Endothelial cell of umbilical vein (primary cell): ENCODE data around the gene OPCML. TPM values are rescaled to one million over a fixed set of nuclear protein-coding genes. Genes with fewer than 3 reads are reported as not detected.

Source experiments
- BruUV-seq: library from RNA; stranded (reverse); fragments of 400-500 nt; replicated peaks from 2 replicates; lab custom pipeline; 2021; lab: Mats Ljungman, UMichigan
- CTCF ChIA-PET: fragments of 300-600, 350-600 bp; sonication (Branson Sonifier 250); formaldehyde crosslinking; loops from one replicate; lab custom pipeline; 2021; ENCODE audit warnings: antibody characterized with exemption, inconsistent platforms; lab: Charles Lee
- POLR2A ChIA-PET: fragments of 300-600, 350-600 bp; sonication (Branson Sonifier 250); formaldehyde crosslinking; loops from one replicate; lab custom pipeline; 2021; ENCODE audit warnings: antibody characterized with exemption, inconsistent platforms; lab: Charles Lee
- DNase-seq: peaks from one replicate; pipeline ENCODE4 v3.0.0-alpha.2; 2011; ENCODE audit warnings: low read depth, low spot score
- FAIRE-seq: peaks from 2 replicates; lab custom pipeline; 2011; peaks lifted over from hg19 to GRCh38; lab: Jason Lieb, UNC
- H2AFZ ChIP-seq: 2 replicates; pipeline ENCODE4 v1.6.0; 2012; ENCODE audit warnings: low read depth, low read length, control low read depth, inconsistent platforms
- H3K27ac ChIP-seq: 2 replicates; pipeline ENCODE4 v1.5.1; 2011; ENCODE audit warnings: low read depth, mild to moderate bottlenecking, control low read depth, low read length, moderate library complexity; ENCODE audit not compliant: insufficient read depth
- H3K27me3 ChIP-seq, 2 experiments: 2 replicates each; pipeline versions ENCODE4 v1.6.0 to v1.6.1; 2011; ENCODE audit warnings: low read length in 2 of 2, mixed read lengths in 1 of 2; ENCODE audit not compliant: control insufficient read depth in 2 of 2, insufficient read depth in 2 of 2
- H3K36me3 ChIP-seq, 2 experiments: 2 replicates in 1 of 2; 3 replicates in 1 of 2; pipeline ENCODE4 v1.5.1; 2011; ENCODE audit warnings: low read length in 2 of 2, mild to moderate bottlenecking in 1 of 2, moderate library complexity in 1 of 2; ENCODE audit not compliant: control insufficient read depth in 2 of 2, insufficient read depth in 2 of 2; ENCODE audit errors: extremely low read depth in 1 of 2
- H3K4me1 ChIP-seq: 3 replicates; pipeline ENCODE4 v1.5.1; 2011; ENCODE audit warnings: mild to moderate bottlenecking, low read length; ENCODE audit not compliant: control insufficient read depth, insufficient read depth; ENCODE audit errors: extremely low read depth
- H3K4me2 ChIP-seq: 2 replicates; pipeline ENCODE4 v1.6.1; 2011; ENCODE audit warnings: low read length, control low read depth, mixed read lengths; ENCODE audit not compliant: insufficient read depth
- H3K4me3 ChIP-seq, 3 experiments: fragments of 200-600 bp in 1 of 3; sonication (generic), shearing (Covaris generic) in 1 of 3; replicated peaks in 1 of 3; 2 replicates each; pipeline ENCODE4 v1.5.1; 2011 to 2016; ENCODE audit warnings: control low read depth in 3 of 3, low read length in 3 of 3, mild to moderate bottlenecking in 2 of 3, inconsistent platforms in 1 of 3, low read depth in 1 of 3, moderate library complexity in 1 of 3; ENCODE audit not compliant: insufficient read depth in 1 of 3
- H3K79me2 ChIP-seq: 2 replicates; pipeline ENCODE4 v1.6.0; 2012; ENCODE audit warnings: low read length, inconsistent platforms; ENCODE audit not compliant: control insufficient read depth, insufficient read depth
- H3K9ac ChIP-seq: replicated peaks from 2 replicates; pipeline ENCODE3; 2011; ENCODE audit warnings: low read length, control low read depth; ENCODE audit not compliant: insufficient read depth; ENCODE audit errors: extremely low read depth
- H3K9me1 ChIP-seq: replicated peaks from 3 replicates; pipeline ENCODE4 v1.6.0; 2011; ENCODE audit warnings: mild to moderate bottlenecking, low read length; ENCODE audit not compliant: control insufficient read depth, insufficient read depth; ENCODE audit errors: extremely low read depth
- H3K9me3 ChIP-seq: replicated peaks from 2 replicates; pipeline ENCODE4 v1.5.1; 2012; ENCODE audit warnings: low read length, inconsistent platforms; ENCODE audit not compliant: control insufficient read depth, insufficient read depth
- H4K20me1 ChIP-seq: replicated peaks from 2 replicates; pipeline ENCODE3; 2011; ENCODE audit warnings: mild to moderate bottlenecking, low read length; ENCODE audit not compliant: control insufficient read depth, insufficient read depth; ENCODE audit errors: extremely low read depth
- CTCF ChIP-seq, 2 donors: IDR thresholded peaks; 1 replicate in 1 of 2; 2 replicates in 1 of 2; pipeline ENCODE4 v1.5.1; 2011; ENCODE audit warnings: low read length in 2 of 2, mild to moderate bottlenecking in 2 of 2, moderate library complexity in 2 of 2, control low read depth in 1 of 2, inconsistent platforms in 1 of 2, low read depth in 1 of 2; ENCODE audit not compliant: insufficient read depth in 1 of 2; ENCODE audit errors: extremely low read depth in 1 of 2
- EZH2 ChIP-seq: IDR thresholded peaks from 2 replicates; pipeline ENCODE4 v1.6.1; 2012; ENCODE audit warnings: borderline replicate concordance, low read depth, mild to moderate bottlenecking, moderate library complexity, low read length, inconsistent platforms; ENCODE audit not compliant: severe bottlenecking
- FOS ChIP-seq: IDR thresholded peaks from 2 replicates; pipeline ENCODE4 v1.6.1; 2011; ENCODE audit warnings: mild to moderate bottlenecking, low read length, moderate library complexity, borderline replicate concordance; ENCODE audit not compliant: insufficient read depth
- GATA2 ChIP-seq: IDR thresholded peaks from 2 replicates; pipeline ENCODE4 v1.7.0; 2011; ENCODE audit warnings: low read depth, mild to moderate bottlenecking, moderate library complexity, mixed read lengths, low read length; ENCODE audit not compliant: insufficient read length, insufficient read depth
- JUN ChIP-seq: IDR thresholded peaks from 2 replicates; pipeline ENCODE4 v1.6.1; 2011; ENCODE audit warnings: borderline replicate concordance, low read depth; ENCODE audit not compliant: insufficient read length, insufficient read depth
- MYC ChIP-seq: IDR thresholded peaks from one replicate; pipeline ENCODE4 v1.6.1; 2011; ENCODE audit warnings: mild to moderate bottlenecking, low read depth, low read length
- POLR2A ChIP-seq: IDR thresholded peaks from 2 replicates; pipeline ENCODE4 v1.6.1; 2012; ENCODE audit warnings: low read depth, mild to moderate bottlenecking, control low read depth, low read length
- POLR2AphosphoS5 ChIP-seq: IDR thresholded peaks from 2 replicates; pipeline ENCODE4 v1.6.1; 2012; ENCODE audit warnings: low read depth, mild to moderate bottlenecking, control low read depth, low read length, moderate library complexity; ENCODE audit not compliant: insufficient read depth
- dilution Hi-C: fragments of 300-500 bp; cut with MboI; formaldehyde crosslinking; loops from one replicate; pipeline ENCODE4 v1.15.0; 2019; ENCODE audit warnings: low sequenced_read_pairs; ENCODE audit not compliant: extremely low pct_ligation_motif_present
- intact Hi-C: fragments of 100-400 bp; cut with micrococcal nuclease; formaldehyde crosslinking; loops from one replicate; pipeline ENCODE4 v1.10.0; 2022
- polyA plus RNA-seq, 4 experiments: library from polyadenylated mRNA; depleted of rRNA in 3 of 4; stranded (reverse) in 3 of 4; unstranded in 1 of 4; fragments of >200 nt; gene quantifications; 2 replicates each; pipeline versions ENCODE4 v1.2.1 to v1.2.3, GENCODE V29; 2011 to 2012; ENCODE audit warnings: missing spikeins in 1 of 4
- total RNA-seq: library from RNA; stranded (reverse); gene quantifications from 2 replicates; pipeline ENCODE4 v1.2.3, GENCODE V29; 2021
- TF ChIP-seq, protein P1 (sequence below): IDR thresholded peaks from 2 replicates; pipeline ENCODE4 v1.6.1; 2011; ENCODE audit not compliant: insufficient read depth, insufficient read length

OPCML gene
- total and polyA plus RNA-seq, 2 donors (not counting 3 experiments of a cell fraction or from before 2014, with no cell fraction given): not detected

DNA sequence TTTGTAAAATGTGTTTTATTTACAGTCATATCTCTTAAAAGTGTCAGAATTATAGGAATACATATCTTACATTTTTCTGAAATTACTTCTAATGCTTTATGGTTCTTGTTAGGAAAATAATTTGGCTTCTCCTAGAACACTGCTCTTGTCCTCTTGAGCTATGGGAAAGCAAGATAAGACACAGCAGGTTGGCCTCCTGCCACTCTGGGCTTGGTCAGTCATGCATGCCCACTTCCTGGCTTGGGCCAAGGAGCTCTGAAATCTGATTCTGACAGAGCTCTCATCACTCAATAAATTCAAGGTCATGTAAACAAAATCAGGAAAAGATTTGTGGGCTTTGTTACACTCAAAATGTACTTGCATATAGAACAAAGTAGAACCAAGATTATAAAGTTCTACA lies 1036.0 kb downstream of the OPCML start:
- H3K36me3 ChIP-seq: no peaks in the 10 kb centered on the region
- H3K4me3 ChIP-seq: no peak overlapping the region
- no TSS peak for BruUV-seq
- no peak for FAIRE-seq
- dilution Hi-C loops: no loop called here
- POLR2A ChIA-PET: no interaction called here
- CTCF ChIA-PET: no interaction called here
- H3K27ac ChIP-seq: no peak overlapping the region
- no peak for DNase-seq
- H3K79me2 ChIP-seq: no peaks in the 10 kb centered on the region
- no peaks in the 10 kb centered on the region for H3K4me1 ChIP-seq
- H3K9ac ChIP-seq: no peak overlapping the region
- H2AFZ ChIP-seq: no peak overlapping the region
- no peaks in the 10 kb centered on the region for H4K20me1 ChIP-seq
- intact Hi-C loops: no loop called here
- peaks cover 2% of the 10 kb centered on the region for H3K9me3 ChIP-seq
- no peaks in the 10 kb centered on the region for H3K9me1 ChIP-seq
- TF ChIP-seq FOS: no peak
- TF ChIP-seq CTCF (IDR thresholded peaks at IDR 0.05; ENCODE audit: extremely low read depth in 1 of 2, insufficient read depth in 1 of 2, low read depth in 1 of 2, low read length in 2 of 2): no peak
- TF ChIP-seq POLR2AphosphoS5: no peak
- TF ChIP-seq JUN: no peak
- TF ChIP-seq POLR2A: no peak
- H3K27me3 ChIP-seq: no peaks in the 10 kb centered on the region
- no peak overlapping the region for H3K4me2 ChIP-seq

GRCh38 chr11:132493801-132494200 lies 1038.5 kb downstream of the OPCML start:
- intact Hi-C loops: no loop called here
- no TSS peak for BruUV-seq
- no peaks in the 10 kb centered on the region for H3K36me3 ChIP-seq
- DNase-seq (no peak), FAIRE-seq (no peak)
- H3K9me1 ChIP-seq: no peaks in the 10 kb centered on the region
- no peaks in the 10 kb centered on the region for H3K27me3 ChIP-seq
- no peak overlapping the region for H3K9ac ChIP-seq
- no peaks in the 10 kb centered on the region for H3K79me2 ChIP-seq
- H3K4me1 ChIP-seq: no peaks in the 10 kb centered on the region
- ChIA-PET POLR2A (no interaction called here), CTCF (no interaction called here)
- no peaks in the 10 kb centered on the region for H4K20me1 ChIP-seq
- H3K4me3 ChIP-seq: no peak overlapping the region
- TF ChIP-seq, protein P1, sequence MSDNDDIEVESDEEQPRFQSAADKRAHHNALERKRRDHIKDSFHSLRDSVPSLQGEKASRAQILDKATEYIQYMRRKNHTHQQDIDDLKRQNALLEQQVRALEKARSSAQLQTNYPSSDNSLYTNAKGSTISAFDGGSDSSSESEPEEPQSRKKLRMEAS: no peak
- TF ChIP-seq CTCF (IDR thresholded peaks at IDR 0.05; ENCODE audit: extremely low read depth in 1 of 2, insufficient read depth in 1 of 2, low read depth in 1 of 2, low read length in 2 of 2) (no peak), POLR2A (no peak), GATA2 (no peak), JUN (no peak), EZH2 (no peak), FOS (no peak), MYC (no peak), POLR2AphosphoS5 (no peak)
- H2AFZ ChIP-seq: no peak overlapping the region
- H3K4me2 ChIP-seq: no peak overlapping the region
- H3K9me3 ChIP-seq: peaks cover 4% of the 10 kb centered on the region
- dilution Hi-C loops: no loop called here
- no peak overlapping the region for H3K27ac ChIP-seq
